Left cardiac atrium (tissue), 4 donors: ENCODE data around the gene MTFR1L. TPM values are rescaled to one million over a fixed set of nuclear protein-coding genes. Genes with fewer than 3 reads are reported as not detected.

Experiments used
- ATAC-seq, 2 donors: fragments of 200-7000 bp; cut with Tn5 transposase; one replicate each; pipeline ENCODE4 v1.9.1; 2020; ENCODE audit warnings: mild to moderate bottlenecking in 2 of 2, moderate library complexity in 2 of 2
- DNase-seq: peaks from one replicate; pipeline ENCODE4 v3.0.0-alpha.2; 2020
- intact Hi-C, 2 donors: fragments of 100-400 bp; cut with DNase I; formaldehyde crosslinking; loops; one replicate each; pipeline versions ENCODE4 v1.14.1 to v1.15.1; 2022 to 2023
- total RNA-seq, 2 donors: library from RNA; stranded (reverse); fragmentation: NEBNext Ultra II Directional; extraction: Animal tissue kit (Norgen Biotek cat#: 25700); gene quantifications; one replicate each; pipeline ENCODE4 v1.2.1, GENCODE V29; 2021
- donor health status: DM: no; HTN: yes; CAD: no.
- donor health status: DM: no; HTN: yes; CAD: no; lungs with severe emphysema.
- donor health status: DM: yes; HTN: yes; CAD: no.
- donor health status: Dilated cardiomyopathy.

Gene MTFR1L
- total RNA-seq, 2 donors from 2014 or later: 126 to 139 TPM

GRCh38 chr1:25804244-25804963, 15.3 kb upstream of the MTFR1L start:
- peak; percentile 27 for DNase-seq
- intact Hi-C loops: no loop called here

DNA sequence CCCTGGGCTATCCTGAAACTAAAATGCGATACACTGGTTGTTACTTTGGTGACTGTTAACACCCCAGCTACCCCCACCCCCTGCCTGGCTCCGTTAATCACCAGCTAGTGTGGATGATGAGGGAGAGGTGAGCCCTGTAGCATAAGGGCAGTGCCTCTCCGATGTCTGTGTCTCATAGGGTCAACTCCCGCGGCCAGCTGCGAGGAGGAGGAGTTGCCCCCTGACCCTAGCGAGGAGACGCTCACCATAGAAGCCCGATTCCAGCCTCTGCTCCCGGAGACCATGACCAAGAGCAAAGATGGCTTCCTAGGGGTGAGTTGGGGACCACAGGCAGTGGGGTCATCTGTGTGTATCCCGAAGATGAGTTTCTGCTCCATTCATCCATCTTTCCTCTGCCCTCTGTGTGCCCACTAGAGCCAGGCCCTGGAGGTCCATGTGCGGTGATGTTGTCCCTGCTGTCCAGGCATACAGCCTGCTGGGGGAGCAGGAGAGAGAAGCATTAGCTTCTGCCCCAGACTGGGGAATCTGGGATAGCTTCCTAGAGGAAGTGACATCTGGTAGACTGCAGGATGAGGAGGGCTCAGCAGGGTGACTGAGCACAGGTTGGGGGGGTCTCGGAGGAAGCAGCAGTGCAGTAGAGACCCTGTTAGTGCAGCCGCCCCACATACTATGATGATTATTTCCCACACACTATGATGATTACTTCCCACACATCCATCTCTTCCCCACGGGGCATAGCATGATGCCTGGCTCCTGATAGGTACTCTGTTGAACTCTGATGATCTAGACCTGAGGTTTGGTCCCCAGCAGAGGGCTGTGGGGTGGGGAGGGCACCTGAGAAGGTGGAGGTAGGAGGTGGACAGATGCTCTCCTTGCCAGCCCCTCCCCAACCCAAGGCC, 14.5 kb upstream of the MTFR1L start:
- DNase-seq (peak; percentile 8), ATAC-seq (no peak)
- intact Hi-C loops: no loop called here

More at GRCh38 chr1:25804244-25804963, 15.3 kb upstream of the MTFR1L start:
- no peak for ATAC-seq

- ATAC-seq (peak; percentile 69 to 78), DNase-seq (peak; percentile 66)
- intact Hi-C loops: no loop called here
Observed at GRCh38 chr1:25805863-25806225, 13.9 kb upstream of the MTFR1L start.

GRCh38 chr1:25806418-25806817, 13.3 kb upstream of the MTFR1L start:
- peak; percentile 21 to 65 for ATAC-seq
- DNase-seq: peak; percentile 80

DNA sequence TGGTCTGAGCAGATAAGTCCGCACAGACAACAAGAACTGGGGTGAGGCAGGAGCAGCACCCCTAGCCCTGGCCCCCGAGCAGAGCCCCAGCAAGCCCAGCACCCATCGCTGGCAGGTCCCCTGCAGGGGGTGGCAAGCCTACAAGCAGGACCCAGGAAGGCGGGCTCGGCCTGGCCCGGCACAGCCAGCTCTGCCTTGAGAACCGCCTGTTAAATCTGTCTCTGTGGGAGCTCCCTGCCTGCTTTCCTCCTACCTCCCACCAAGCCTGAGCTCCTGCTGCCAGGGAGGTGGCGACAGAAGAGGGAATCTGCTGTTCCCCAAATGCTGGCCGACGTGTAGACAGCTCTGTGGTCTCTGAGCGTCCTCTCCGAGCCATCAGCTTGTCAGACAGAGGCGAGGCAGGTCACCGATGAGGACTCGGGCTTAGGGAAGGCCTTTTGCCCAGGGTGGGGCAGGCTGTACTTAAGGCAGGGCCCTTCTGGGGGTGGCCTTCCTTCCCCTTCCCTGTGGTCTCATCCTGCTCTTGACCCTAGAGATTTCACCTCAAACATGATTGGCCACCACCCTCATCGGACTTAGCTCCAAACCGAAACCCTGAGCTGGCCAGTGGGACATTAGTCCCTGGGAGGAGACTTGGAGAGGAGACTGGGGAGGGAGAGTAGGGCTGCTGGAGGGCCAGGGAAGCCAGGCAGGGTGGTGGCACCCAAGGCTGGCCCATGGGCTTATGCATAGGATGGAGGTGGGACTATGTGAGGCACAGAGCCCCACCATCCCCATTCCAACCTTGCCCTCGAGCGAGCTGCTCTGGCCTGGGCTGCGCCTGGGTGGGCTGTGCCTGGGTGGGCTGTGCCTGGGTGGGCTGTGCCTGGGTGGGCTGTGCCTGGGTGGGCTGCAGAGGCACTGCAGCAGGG, 12.0 kb upstream of the MTFR1L start:
- intact Hi-C loops: no loop called here
- DNase-seq (no peak), ATAC-seq (no peak)

More at GRCh38 chr1:25806418-25806817, 13.3 kb upstream of the MTFR1L start:
- intact Hi-C loops: no loop called here

DNA sequence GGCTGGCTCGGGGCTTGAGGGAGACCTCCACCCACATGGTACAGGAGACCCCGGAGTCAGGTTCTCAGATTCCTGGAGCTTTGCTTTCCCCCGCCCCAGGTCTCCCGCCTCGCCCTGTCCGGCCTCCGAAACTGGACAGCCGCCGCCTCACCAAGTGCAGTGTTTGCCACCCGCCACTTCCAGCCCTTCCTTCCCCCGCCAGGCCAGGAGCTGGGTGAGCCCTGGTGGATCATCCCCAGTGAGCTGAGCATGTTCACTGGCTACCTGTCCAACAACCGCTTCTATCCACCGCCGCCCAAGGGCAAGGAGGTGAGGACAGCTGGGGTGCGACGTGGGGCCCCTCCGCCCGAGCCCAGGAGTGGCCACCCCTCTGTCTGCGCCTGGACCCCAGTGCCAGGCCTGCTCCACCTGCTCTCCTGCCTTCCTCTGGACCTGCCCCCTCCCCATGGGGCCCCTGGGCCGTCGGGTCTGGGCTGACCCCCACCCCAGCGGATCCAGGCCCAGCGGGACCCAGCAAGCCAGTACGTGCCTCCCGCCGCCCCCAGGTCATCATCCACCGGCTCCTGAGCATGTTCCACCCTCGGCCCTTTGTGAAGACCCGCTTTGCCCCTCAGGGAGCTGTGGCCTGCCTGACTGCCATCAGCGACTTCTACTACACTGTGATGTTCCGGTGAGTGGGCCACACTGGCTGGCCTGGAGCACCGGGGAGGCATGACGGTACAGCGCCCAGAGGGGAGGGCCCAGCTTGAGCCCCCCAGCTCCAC, 11.1 kb upstream of the MTFR1L start:
- intact Hi-C loops: no loop called here
- DNase-seq (no peak), ATAC-seq (no peak)

DNA sequence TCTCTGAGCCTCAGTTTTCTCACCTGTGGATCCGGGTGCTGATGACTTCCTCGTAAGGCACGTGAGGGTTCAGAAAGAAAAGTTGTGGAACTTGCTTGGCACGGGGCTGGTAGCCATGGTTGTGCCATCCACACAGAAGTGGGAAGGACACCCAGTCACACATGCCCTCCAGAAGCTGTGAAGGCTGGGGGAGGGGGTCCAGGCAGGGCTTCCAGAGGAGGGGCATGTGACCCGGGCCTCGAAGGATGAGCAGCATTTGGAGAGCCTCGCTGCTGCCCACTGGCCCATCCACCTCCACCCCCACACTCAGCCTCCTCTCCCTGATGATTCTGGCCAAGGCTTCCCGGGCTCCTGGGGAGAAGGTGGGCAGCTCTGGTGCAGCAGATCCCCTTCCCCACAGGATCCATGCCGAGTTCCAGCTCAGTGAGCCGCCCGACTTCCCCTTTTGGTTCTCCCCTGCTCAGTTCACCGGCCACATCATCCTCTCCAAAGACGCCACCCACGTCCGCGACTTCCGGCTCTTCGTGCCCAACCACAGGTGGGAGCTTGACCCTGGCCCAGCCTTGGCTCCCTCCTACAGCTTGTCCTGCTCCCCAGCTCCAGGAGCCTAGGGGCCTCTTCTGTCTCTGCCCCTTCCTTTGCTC, 10.3 kb upstream of the MTFR1L start:
- intact Hi-C loops: no loop called here
- no peak for DNase-seq

DNA sequence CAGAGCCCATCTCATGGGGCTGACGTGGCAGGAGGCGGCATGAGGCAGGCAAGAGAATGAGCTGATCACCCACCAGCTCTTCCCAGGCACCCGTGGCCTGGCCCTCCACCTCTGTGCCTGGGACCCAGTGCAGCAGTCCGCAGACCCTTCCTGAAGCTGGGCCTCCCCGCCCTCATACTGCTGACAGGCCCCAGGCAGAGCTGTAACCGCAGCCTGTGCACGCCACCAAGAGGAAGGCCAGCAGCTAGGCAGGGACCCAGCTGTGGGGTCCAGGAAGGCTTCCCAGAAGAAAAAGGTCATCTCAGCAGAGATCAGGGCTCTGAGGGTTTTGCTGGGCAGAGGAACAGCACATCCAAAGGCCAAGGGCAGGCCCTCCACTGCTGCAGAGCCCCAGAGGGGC, 9.8 kb upstream of the MTFR1L start:
- DNase-seq: no peak
- ATAC-seq: no peak
- intact Hi-C loops: no loop called here

More for the DNA sequence above, 10.3 kb upstream of the MTFR1L start:
- no peak for ATAC-seq

DNA sequence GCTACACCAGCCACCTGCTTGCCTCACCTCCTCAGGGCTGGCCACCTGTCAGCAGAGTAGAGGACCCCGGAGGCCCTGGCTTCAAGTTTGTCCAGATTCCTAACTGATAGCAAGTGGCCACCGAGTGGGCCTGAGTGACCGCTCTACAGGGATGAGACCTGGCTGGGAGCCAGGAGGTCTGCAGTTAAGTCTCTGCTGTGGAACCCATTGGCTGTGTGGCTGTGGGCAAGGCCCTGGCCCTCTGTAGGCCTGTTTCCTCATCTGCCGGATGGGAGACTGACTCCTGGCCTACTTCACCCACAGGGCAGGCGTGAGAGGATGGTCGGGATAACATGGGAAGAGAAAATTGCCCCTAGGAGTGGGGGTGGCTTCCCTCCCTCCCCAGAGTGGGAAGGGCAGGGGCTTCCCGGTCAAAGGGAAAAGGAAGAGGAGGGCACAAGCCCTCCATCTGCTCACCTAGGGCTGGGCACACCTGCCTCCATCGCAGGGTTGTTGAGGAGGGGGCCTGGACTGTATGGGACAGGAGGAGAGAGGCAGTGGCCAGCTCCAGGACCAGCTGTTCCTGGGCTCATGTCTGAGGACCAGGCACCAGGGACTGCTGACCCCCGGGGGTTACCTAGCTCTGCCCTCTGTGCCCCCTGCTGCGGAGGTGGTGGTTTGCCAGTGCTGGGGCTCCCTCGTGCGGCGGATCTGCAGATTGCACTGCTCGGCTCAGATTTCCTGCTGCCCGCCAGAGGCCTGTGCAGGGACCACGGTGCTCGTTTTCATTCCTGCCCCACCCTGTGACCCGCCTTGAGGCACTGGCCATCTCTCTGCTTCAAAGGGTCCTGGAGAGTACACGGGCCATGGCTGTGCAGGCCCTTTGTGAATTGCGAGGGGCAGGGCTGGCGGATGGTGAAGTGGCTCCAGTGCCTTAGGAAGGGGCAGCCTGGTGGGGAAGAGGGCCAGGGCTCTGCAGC, 9.1 kb upstream of the MTFR1L start:
- ATAC-seq (peak; percentile 41 to 64), DNase-seq (peak; percentile 74)
- intact Hi-C loops: no loop called here

- intact Hi-C loops: no loop called here
- no peak for ATAC-seq
- no peak for DNase-seq
Observed at GRCh38 chr1:25811384-25812082, 8.2 kb upstream of the MTFR1L start.

DNA sequence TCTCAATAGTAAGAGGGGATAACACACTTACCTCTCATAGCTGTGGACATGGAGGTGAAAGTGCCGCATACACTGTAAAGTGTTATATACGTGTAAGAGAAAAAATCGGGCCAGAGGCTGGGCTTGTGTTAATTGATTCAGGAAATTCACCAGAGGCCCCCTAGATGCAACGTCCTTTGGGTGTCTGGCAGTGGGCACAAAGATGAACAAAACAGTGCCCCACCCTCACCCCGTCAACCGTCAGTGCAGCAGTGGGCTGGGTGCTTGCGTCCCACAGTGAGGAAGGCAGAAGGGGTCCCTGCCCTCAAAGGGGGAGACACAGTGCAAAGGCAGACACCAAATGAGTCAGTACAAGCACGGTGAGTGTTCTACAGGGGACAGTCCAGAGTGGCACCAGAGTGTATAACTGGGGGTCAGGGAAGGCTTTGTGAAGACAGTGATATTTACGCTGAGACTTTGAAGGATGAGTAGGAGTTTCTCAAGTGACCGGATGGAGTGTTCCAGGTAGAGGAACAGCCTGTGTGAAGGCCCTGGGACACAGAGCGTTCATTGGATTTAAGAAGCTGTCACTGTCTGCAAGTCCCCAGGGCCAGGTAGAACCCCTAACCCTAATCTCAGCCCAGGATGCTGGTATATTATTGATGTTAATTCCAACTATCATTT, 6.6 kb upstream of the MTFR1L start:
- intact Hi-C loops: no loop called here
- no peak for DNase-seq
- ATAC-seq: no peak

GRCh38 chr1:25813734-25814471, 5.9 kb upstream of the MTFR1L start:
- DNase-seq: no peak
- no peak for ATAC-seq
- intact Hi-C loops: no loop called here

DNA sequence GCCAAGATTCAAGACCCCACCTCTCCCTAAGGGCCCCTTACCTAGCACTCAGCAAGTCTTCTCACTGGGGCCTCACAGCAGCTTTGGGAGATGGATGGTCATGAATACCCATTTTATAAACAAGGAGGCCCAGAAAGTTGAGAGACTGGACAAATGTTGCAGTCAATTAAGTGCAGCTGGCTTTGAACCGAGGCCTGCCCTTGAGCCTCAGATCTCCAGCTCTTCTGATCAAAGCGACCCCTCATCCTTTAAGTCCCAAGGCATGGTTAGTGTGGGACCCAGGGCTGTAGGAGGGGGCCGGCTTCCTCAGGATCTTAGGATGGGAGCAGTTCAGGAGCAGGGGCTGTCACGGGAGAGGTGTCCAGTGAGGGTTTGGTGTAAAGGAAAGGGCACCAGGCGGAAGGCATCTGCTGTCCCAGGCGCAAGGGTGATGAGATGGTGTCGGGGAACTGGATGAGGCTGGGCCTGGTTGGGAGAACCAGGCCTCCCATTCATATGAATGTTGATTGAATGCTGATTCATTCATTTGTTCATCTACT, 5.1 kb upstream of the MTFR1L start:
- DNase-seq (no peak), ATAC-seq (no peak)
- intact Hi-C loops: no loop called here

DNA sequence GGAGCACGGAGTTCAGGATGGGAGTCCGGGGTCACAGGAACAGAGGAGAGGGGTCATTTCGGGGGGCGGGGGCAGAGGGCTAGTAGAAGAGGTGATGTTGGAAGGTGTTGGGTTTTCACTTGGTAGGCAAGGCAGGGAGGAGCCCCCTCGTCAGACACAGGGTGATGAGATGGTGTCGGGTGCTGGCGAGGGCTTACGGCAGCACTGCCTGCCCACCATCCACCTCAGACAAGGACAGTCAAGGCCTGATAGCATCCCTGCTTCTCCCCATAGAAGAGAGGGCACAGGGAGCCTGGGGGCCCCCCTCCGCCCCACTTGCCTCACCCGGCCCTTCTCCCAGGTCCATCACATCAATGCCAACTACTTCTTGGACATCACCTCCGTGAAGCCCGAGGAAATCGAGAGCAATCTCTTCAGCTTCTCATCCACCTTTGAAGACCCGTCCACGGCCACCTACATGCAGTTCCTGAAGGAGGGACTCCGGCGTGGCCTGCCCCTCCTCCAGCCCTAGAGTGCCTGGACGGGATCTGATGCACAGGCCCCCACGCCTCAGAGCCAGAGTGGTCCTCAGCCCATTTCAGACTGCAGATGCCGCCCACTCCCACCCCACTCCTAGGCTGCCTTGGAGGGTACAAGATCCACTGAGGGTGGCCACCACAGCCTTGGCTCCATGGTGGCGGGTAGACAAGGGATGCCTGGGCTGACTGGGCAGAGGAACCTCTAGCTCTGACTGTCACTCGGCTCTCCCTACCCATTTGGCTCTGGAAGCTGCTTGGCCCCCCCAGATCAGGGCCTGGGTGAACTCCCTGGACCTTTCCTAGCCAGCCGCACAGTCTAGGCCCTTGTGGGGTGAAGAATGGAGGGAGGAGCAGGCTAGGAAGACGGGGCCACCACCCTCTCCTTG, 4.3 kb upstream of the MTFR1L start:
- intact Hi-C loops: no loop called here
- DNase-seq (no peak), ATAC-seq (no peak)
